Breast epithelium (tissue), 3 donors: ENCODE data around the gene KRT222.

Experiments used
- POLR2A ChIP-seq: fragments of 450-650 bp; IDR thresholded peaks from one replicate; pipeline ENCODE4 v1.6.1; 2016; ENCODE audit warnings: antibody characterized with exemption, mild to moderate bottlenecking, moderate library complexity
- POLR2AphosphoS5 ChIP-seq, 3 donors: sonication (generic); formaldehyde crosslinking; IDR thresholded peaks; one replicate each; pipeline ENCODE4 v1.6.1; 2017; ENCODE audit warnings: antibody characterized with exemption in 3 of 3
- TF ChIP-seq, protein P1 (sequence below), 3 donors: fragments of 450-650 bp; IDR thresholded peaks; one replicate each; pipeline ENCODE4 v1.5.1; 2016 to 2017; ENCODE audit warnings: antibody characterized with exemption in 3 of 3, mild to moderate bottlenecking in 3 of 3, moderate library complexity in 3 of 3

DNA sequence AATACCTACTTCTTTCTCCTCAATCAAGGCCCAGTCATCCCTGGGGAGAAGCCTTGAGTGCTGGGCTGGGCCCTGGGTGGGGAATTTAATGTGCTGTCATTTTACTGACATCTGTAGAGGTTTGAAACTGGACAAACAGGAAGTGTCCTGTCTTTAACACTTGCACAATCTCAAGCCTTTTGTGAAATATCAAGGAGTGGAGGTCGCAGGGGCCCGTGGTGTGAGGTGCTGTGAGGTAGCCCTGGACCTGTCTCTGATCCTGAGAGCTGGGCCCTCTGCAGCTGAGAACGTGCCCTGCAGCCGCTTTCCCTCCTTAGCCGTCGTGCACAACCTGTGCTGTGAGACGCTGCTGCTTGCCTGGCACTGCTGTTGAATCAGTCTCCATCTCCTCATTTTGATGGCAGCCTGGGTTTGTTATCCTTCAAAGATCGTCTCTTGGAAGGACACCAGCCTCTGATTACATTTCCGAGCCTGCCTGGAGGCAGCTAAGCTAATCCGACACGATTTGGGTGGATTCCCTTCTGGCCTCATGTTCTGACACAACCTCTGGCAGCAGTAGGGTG is 47.2 kb downstream of the KRT222 start:
- no peak for TF ChIP-seq POLR2AphosphoS5 (IDR thresholded peaks at IDR 0.05)
- TF ChIP-seq, protein P1, sequence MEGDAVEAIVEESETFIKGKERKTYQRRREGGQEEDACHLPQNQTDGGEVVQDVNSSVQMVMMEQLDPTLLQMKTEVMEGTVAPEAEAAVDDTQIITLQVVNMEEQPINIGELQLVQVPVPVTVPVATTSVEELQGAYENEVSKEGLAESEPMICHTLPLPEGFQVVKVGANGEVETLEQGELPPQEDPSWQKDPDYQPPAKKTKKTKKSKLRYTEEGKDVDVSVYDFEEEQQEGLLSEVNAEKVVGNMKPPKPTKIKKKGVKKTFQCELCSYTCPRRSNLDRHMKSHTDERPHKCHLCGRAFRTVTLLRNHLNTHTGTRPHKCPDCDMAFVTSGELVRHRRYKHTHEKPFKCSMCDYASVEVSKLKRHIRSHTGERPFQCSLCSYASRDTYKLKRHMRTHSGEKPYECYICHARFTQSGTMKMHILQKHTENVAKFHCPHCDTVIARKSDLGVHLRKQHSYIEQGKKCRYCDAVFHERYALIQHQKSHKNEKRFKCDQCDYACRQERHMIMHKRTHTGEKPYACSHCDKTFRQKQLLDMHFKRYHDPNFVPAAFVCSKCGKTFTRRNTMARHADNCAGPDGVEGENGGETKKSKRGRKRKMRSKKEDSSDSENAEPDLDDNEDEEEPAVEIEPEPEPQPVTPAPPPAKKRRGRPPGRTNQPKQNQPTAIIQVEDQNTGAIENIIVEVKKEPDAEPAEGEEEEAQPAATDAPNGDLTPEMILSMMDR (IDR thresholded peaks at IDR 0.05): no peak
- no peak for TF ChIP-seq POLR2A
